Gastroesophageal sphincter (tissue), 4 donors: ENCODE measurements around the gene ZNRD2. TPM values are rescaled to one million over a fixed set of nuclear protein-coding genes. Genes with fewer than 3 reads are reported as not detected.
A peak's percentile ranks its signal among the peaks of the same experiment; 100 is the strongest.

Experiments
- ATAC-seq: fragments of 150-250 bp; one replicate; pipeline ENCODE4 v1.9.1; 2016; ENCODE audit warnings: mild to moderate bottlenecking, moderate library complexity
- H3K27ac ChIP-seq, 4 donors: fragments of 200-600 bp; sonication (generic) in 3 of 4; 1 replicate in 3 of 4; 2 replicates in 1 of 4; pipeline ENCODE4 v1.5.1; 2016 to 2019
- H3K27me3 ChIP-seq: fragments of 200-600 bp; sonication (generic); one replicate; pipeline ENCODE4 v1.5.1; 2019
- H3K36me3 ChIP-seq, 2 donors: fragments of 200-600 bp; sonication (generic); one replicate each; pipeline ENCODE4 v1.5.1; 2019; ENCODE audit warnings: control low read depth in 1 of 2
- H3K4me1 ChIP-seq, 3 donors: fragments of 200-600 bp; sonication (generic); 1 replicate in 2 of 3; 2 replicates in 1 of 3; pipeline ENCODE4 v1.5.1; 2016 to 2019; ENCODE audit warnings: control low read depth in 2 of 3
- H3K4me3 ChIP-seq, 2 donors: fragments of 200-600 bp; sonication (generic); one replicate each; pipeline ENCODE4 v1.5.1; 2019; ENCODE audit warnings: mild to moderate bottlenecking in 1 of 2, moderate library complexity in 1 of 2
- H3K9me3 ChIP-seq, 3 donors: fragments of 200-600 bp; sonication (generic); one replicate each; pipeline ENCODE4 v1.5.1; 2017 to 2019; ENCODE audit warnings: control low read depth in 2 of 3
- CTCF ChIP-seq, 4 experiments: fragments of 200-600 bp in 2 of 4; fragments of 450-650 bp in 2 of 4; sonication (generic) in 1 of 4; IDR thresholded peaks; one replicate each; pipeline ENCODE4 v1.5.1; 2017 to 2019; ENCODE audit warnings: antibody characterized with exemption in 4 of 4, mild to moderate bottlenecking in 2 of 4, moderate library complexity in 2 of 4
- EP300 ChIP-seq: sonication (generic); formaldehyde crosslinking; IDR thresholded peaks from one replicate; pipeline ENCODE4 v1.6.1; 2017; ENCODE audit warnings: antibody characterized with exemption, mild to moderate bottlenecking
- POLR2A ChIP-seq, 2 donors: fragments of 450-650 bp; IDR thresholded peaks; one replicate each; pipeline ENCODE4 v1.6.1; 2017; ENCODE audit warnings: antibody characterized with exemption in 2 of 2, mild to moderate bottlenecking in 2 of 2, moderate library complexity in 1 of 2
- POLR2AphosphoS5 ChIP-seq: sonication (generic); formaldehyde crosslinking; IDR thresholded peaks from one replicate; pipeline ENCODE4 v1.6.1; 2017; ENCODE audit warnings: antibody characterized with exemption
- WGBS, 2 donors: methylation state at CpG; one replicate each; pipeline ENCODE4 v1.1.5; 2018; ENCODE audit warnings: low coverage in 1 of 2; 5-methylcytosine and 5-hydroxymethylcytosine counted together
- total RNA-seq, 4 donors: library from RNA; depleted of rRNA; stranded (reverse); fragments of >200 nt; gene quantifications; one replicate each; pipeline ENCODE4 v1.1.0, GENCODE V29; 2016

ZNRD2 gene
- total RNA-seq, 4 donors from 2014 or later = 38.4 to 73.5 (median 43.5) TPM

- Histone ChIP-seq H3K4me3 (no peak overlapping the region), H3K36me3 (peaks cover 0 to 64% of the 10 kb centered on the region in 2 donors), H3K27me3 (no peaks in the 10 kb centered on the region), H3K4me1 (peaks cover 0 to 98% (median 34%) of the 10 kb centered on the region in 3 donors), H3K9me3 (no peaks in the 10 kb centered on the region), H3K27ac (peak overlapping the region in 3 of 4 donors; percentile 80 to 93 (median 86))
- no peak for ATAC-seq
- no peak for TF ChIP-seq CTCF (IDR thresholded peaks at IDR 0.05)
- TF ChIP-seq EP300 = no peak
- TF ChIP-seq POLR2A (IDR thresholded peaks at IDR 0.05) = no peak
- no peak for TF ChIP-seq POLR2AphosphoS5
- 42% methylated on average over 2 of the region's 9 CpGs; no CpG with 5 or more reads in 1 of the 2 donors for WGBS, 2 donors
Measured at GRCh38 chr11:65589444-65590239, 19.4 kb downstream of the ZNRD2 start.

GRCh38 chr11:65590240-65590738 lies 20.0 kb downstream of the ZNRD2 start:
- peaks cover 0 to 98% (median 39%) of the 10 kb centered on the region in 3 donors for H3K4me1 ChIP-seq
- no peak for ATAC-seq
- H3K27ac ChIP-seq = peak overlapping the region in 3 of 4 donors; percentile 80 to 93 (median 86)
- WGBS, 2 donors = 5 to 45% methylated on average over 3 to 4 of the region's 8 CpGs
- no peak overlapping the region for H3K4me3 ChIP-seq
- no peaks in the 10 kb centered on the region for H3K27me3 ChIP-seq
- H3K36me3 ChIP-seq = peaks cover 0 to 57% of the 10 kb centered on the region in 2 donors
- no peaks in the 10 kb centered on the region for H3K9me3 ChIP-seq
- TF ChIP-seq POLR2AphosphoS5 (no peak), CTCF (IDR thresholded peaks at IDR 0.05) (no peak), POLR2A (IDR thresholded peaks at IDR 0.05) (no peak), EP300 (no peak)

- 87% methylated on average over 3 of the region's 106 CpGs; no CpG with 5 or more reads in 1 of the 2 donors for WGBS, 2 donors
- H3K27ac ChIP-seq = peak overlapping the region in 3 of 4 donors; percentile 59 to 86 (median 72)
- no peaks in the 10 kb centered on the region for H3K27me3 ChIP-seq
- TF ChIP-seq POLR2A (IDR thresholded peaks at IDR 0.05) (peak in 1 of 2 donors; percentile 23), POLR2AphosphoS5 (peak; percentile 9), CTCF (IDR thresholded peaks at IDR 0.05) (no peak)
- H3K36me3 ChIP-seq = peaks cover 0 to 50% of the 10 kb centered on the region in 2 donors
- ATAC-seq = no peak
- H3K4me1 ChIP-seq = peaks cover 0 to 88% (median 27%) of the 10 kb centered on the region in 3 donors
- peak overlapping the region in 1 of 2 donors; percentile 28 for H3K4me3 ChIP-seq
- no peaks in the 10 kb centered on the region for H3K9me3 ChIP-seq
Measured at GRCh38 chr11:65591939-65592857, 21.9 kb downstream of the ZNRD2 start.

DNA sequence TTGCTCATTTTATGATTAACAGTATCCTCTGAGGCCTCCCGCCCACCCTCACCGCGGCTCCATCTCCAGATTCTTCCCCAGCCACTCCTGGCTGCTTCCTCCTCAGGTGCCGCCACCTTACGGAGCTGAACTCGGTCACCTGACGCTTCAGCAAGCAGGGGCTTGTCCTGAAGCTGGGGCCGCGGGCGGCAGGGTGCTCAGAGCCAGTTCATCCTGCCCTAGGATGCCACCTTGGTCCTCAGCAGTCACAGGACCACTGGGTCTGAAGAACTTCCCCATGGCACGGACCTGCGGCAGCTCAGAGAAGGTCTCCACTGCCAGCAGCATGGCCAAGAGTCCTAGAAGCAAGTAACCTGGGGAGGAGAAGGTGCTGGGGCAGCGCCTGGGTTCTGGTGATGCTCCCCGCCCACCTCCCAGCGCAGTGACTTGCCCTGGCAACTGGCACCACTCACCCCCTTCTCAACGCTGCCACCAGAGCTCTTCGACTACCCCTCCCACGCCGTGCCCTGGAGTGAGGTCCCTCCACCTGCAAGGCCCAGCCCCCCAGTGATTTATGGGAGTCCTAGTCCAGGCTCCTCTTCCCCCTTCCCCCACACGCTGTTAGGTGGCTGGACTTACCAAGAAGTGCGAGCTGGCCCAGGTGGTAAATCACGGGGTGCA lies 22.7 kb downstream of the ZNRD2 start:
- whole genome bisulfite sequencing, 2 donors = 60% methylated on average over 2 of the region's 22 CpGs; no CpG with 5 or more reads in 1 of the 2 donors
- Histone ChIP-seq H3K4me1 (peaks cover 0 to 80% (median 21%) of the 10 kb centered on the region in 3 donors), H3K9me3 (no peaks in the 10 kb centered on the region), H3K27ac (peak overlapping the region in 3 of 4 donors; percentile 48 to 86 (median 72)), H3K4me3 (no peak overlapping the region), H3K27me3 (no peaks in the 10 kb centered on the region), H3K36me3 (peaks cover 0 to 57% of the 10 kb centered on the region in 2 donors)
- no peak for ATAC-seq
- no peak for TF ChIP-seq CTCF (IDR thresholded peaks at IDR 0.05)
- TF ChIP-seq EP300 = no peak
- TF ChIP-seq POLR2AphosphoS5 = no peak
